GM21367 (cell line): ENCODE results near the gene ADGRA3.
"Not testable (repeated sequence)": the region's sequence is repeated elsewhere in the genome, so short reads cannot be mapped to it uniquely, and the experiment has no call there.

Experiments used
- ATAC-seq: cut with Tn5 transposase; IDR thresholded peaks from one replicate; pipeline ENCODE4 v1.9.1; 2021; ENCODE audit not compliant: unreplicated experiment

ADGRA3 gene

DNA sequence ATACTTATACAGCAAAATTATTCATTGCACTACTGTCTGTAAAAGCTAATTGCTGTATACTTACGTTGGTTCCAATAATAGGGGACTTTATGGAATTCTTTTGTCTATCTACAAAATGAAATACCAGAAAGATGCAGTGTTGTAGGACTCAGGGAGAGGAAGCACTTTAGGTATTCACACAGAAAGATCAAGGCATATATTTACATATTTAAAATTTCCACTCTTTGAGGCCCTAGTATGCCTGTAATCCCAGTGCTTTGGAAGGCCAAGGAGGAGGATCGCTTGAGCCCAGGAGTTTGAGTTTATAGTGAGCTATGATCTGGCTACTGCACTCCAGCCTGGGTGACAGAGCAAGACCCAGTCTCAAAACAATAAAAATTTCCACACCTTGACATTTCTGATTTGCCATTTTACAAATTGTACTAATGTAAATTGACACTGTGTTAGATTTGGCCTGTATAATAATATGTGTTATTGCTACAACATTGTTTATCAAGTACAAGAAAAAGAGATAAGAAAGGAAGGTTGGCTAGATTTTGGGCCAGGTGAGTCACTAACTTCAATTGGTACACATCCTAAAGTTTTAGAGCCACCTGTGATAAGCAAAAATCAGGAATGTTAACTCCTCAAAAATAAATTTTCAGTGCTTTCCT is 35.1 kb downstream of the ADGRA3 start:
- no peak for ATAC-seq

DNA sequence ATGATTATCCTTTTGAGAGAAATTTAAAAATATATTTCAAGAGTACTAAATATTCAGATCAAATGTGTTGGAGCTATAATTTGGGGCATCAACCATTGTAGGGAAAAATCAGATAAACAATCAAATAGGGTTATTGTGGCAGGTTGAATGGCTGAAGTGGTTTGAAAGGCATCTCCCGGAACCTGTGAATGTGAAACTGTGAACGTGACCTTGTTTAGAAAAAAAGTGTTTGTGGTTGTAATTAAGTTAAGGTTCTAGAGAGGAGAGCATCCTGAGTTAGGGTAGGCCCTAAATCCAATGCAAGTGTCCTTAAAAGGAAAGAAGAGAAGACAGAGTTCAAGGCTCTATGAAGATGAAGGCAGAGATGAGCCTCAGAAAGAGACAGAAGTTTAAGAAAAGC is 37.4 kb downstream of the ADGRA3 start:
- ATAC-seq: no peak

- ATAC-seq: no peak
Measured at GRCh38 chr4:22477813-22478182, 38.1 kb downstream of the ADGRA3 start.

DNA sequence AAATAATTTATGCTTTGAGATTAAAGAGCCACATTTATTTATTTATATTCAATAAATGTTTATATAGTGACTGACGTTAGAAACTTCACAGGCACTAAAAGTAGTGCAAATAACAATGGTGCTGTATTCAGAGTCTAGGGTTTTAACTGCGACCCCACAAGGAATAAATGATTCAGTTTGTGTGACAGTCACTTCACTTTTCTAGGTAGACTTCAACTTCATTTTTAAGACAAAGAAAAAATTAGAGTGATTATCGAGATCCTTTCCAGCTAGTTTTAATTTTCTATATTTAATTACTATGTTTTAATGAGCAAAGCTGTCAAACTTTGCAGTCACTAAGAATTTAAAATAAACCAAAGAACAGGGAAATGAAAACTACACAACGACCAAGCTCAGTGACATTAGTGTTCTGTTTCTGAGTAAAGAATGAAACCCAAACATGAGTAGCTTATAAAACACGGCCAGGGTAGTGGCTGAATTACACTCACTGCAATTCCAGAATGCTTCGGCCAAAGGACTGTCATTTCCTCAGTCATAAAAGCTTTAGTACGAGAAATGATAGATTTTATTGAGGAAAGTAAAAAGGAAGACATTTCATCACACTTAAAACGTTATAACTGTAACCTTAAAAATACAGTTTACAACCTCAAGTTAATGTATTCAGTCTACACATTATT is 38.6 kb downstream of the ADGRA3 start:
- ATAC-seq: no peak

DNA sequence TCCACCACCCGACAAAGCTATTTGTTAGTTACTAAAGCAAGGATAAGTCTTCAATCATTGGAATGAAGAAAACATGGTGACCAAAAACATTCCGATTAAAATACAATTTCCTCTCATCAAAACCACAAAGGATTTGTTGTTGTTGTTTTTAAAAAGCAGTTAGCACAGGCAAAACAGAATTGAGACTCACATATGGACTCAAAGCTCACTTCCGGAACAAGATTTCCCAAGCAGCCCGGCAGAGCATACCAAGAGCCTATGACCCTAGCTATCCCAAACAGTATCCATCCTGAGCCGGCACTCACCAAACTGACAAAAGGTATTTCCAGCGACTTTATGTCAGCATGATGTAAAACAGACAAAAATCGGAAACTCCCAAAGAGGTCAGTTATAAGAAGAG is 39.9 kb downstream of the ADGRA3 start:
- no peak for ATAC-seq

DNA sequence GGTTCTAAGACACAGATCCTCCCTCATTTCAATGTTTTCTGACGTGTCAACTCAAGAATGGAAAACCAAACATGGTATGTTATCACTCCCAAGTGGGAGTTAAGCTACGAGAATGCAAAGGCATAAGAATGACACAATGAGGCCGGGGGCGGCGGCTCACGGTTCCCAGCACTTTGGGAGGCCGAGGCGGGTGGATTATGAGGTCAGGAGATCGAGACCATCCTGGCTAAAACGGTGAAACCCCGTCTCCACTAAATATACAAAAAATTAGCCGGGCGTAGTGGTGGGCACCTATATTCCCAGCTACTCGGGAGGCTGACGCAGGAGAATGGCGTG is 40.6 kb downstream of the ADGRA3 start:
- not testable (repeated sequence) for ATAC-seq

GRCh38 chr4:22474636-22475310 is 41.1 kb downstream of the ADGRA3 start:
- no peak for ATAC-seq

GRCh38 chr4:22473268-22473667 is 42.6 kb downstream of the ADGRA3 start:
- ATAC-seq: no peak

DNA sequence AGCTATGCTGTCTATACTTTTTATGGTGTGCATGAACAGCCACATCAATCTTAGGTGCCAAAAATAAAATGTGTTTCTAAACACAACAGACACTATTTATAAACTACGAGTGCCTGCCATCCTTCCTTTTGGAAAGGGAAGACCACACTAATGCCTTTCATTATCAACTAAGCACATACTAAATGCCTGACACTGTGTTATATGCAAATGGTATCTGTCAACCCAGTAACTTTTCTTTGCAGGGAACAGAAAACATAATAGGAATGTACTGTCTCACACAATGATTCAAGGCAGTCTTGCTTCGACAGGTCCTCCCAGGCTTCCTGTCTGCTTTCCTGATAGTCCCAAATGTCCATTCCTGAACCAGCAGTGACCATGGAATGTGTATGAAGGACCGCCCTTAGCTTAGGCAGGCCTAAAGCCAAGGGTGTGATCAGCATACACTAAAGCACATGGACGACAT is 43.8 kb downstream of the ADGRA3 start:
- ATAC-seq: no peak

DNA sequence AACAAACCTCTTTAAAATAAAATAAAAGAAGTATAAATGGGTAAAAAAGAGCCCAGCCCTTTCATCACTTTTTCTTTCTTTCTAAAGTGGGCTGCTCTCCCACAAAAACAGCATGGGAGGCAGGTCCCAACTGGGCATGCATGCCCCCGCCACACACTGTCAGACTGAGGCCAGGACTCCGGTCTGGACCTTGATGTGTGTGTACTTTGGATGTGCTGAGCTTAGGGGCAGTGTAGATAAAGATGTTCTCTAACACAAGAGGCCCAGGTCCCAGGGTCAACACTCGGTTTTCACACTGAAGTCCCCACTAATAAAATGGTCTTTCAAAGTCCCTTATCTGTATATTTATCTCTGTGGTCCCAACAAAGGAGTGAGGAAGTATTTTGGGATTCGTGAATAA is 44.4 kb downstream of the ADGRA3 start:
- no peak for ATAC-seq

DNA sequence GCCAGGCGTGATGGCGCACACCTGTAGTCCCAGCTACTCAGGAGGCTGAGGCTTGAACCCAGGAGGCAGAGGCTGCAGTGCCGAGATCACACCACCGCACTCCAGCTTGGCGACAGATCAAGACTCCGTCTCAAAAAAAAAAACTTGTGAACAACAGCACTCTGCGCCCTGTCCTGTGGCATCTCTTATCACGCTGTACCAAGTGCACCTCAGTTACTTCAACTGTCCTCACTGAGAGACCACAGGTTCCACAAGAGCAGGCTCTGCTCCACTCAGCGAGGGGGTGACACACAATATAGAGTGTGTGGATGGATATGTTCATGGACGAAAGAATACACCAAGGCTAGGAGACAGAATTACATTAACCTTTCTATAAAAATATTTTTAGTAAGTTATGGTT is 49.3 kb downstream of the ADGRA3 start:
- ATAC-seq: no peak

DNA sequence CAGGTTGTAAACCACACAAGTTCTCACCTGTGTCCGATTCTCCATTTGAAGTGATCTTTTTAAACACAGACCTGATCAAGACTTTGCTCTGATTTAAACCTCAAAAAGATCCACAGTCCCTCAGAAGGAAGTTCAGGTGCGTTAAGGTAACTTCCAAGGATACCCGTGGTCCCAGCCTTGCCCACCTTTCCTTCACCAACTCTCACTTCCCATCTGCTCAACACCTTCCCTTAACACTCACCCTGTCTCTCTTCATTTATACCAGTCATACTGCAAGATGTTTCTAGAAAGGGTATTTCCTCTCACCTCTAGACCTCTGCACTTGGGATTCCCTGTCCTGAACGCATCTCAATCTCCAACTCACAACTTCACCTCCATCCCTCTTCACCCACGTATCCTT is 49.9 kb downstream of the ADGRA3 start:
- no peak for ATAC-seq

DNA sequence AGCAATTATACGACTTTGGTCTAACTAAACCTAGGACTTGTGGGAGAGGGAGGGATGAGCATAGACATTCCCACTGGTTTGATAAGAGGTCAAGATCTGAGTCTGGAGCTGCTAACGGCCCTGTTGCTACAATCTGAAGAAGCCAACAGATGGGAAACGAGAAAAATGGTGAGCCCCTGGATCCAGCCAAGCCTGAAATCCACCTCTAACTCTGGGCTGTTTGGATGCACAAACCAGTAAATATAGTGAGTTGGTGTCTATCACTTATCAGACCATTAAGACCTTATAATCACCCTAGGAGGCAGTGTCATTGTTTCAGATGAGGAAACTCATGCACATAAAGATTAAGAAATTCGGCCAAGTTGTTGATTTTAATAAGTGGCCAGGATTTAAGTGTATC is 50.5 kb downstream of the ADGRA3 start:
- no peak for ATAC-seq

GRCh38 chr4:22463179-22463578 is 52.7 kb downstream of the ADGRA3 start:
- ATAC-seq: no peak

- no peak for ATAC-seq
Measured at GRCh38 chr4:22462688-22463087, 53.2 kb downstream of the ADGRA3 start.

DNA sequence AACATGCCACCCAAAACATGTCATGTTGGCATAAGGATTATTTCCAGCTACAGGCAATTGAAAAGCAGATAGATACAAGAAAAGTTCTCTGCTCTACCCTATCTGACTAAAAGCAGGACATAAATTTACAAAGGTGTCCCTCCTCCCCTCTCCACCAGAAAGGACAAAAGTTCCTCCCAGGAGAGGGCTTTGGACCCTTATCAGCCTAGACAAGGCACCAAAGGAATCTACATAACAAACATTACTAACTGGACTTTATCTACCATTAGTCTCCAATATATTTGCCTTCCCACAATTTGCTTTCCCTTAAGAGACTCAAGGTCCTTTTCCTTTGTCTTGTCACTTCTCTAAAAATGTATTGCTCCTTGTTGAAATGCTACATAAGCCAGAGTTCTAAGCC is 55.6 kb downstream of the ADGRA3 start:
- no peak for ATAC-seq

GRCh38 chr4:22458098-22458497 is 57.8 kb downstream of the ADGRA3 start:
- ATAC-seq: no peak

DNA sequence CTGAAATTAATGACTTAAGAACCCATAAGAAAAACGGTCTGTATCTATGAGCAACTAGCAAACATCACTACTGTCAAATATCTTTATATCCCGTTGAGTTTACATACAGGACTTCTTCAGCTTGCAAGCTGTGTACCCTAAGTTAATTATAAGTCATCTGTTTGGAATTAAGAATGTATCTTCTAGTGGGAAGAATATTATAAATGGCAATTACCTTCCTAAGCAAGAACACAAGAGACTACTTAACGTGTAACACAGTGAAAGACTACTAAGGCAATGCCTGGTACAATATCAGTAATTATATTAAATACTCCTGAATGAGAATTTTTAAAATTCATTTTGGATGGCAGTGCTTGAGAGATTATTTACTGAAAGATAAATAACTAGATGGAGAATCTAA is 58.5 kb downstream of the ADGRA3 start:
- ATAC-seq: no peak

GRCh38 chr4:22456291-22456690 is 59.6 kb downstream of the ADGRA3 start:
- no peak for ATAC-seq

DNA sequence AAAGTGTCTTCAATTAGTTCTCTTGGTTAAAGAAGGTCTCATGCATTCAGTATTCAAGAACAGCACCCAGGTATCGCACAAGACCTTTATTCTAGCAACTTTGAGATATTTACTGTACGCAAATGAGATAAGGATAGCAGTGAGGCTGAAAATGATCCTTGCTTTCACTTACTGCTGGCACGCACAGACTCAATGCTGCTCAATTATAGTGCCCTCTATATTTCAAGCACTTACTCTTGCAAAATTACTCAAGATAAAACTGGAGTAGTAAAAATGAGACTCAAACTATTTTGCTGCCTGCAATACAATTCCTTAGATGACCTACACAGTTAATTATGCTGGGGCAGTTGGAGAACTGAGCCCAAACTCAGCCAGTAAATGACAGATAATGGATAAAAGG is 60.9 kb downstream of the ADGRA3 start:
- ATAC-seq: no peak

GRCh38 chr4:22454216-22454838 is 61.5 kb downstream of the ADGRA3 start:
- no peak for ATAC-seq

DNA sequence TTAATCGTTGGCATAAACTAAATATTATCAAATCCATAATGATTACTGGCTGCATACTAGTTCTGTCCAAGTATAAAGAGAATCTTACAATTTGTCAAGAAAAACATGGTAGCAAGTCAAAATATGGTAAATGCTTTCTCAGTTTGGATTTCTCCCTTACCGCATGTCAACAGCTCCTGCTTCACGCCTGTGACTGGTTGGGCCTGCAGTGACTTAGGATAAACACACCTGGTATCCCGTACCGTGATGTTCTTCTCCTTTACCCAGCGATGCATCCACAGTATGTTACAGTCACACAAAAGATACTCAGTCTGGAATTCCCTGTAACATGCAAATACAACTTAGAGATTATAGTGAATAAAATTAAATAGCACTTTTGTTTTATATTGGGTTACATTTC is 71.1 kb downstream of the ADGRA3 start:
- ATAC-seq: no peak
